Naive thymus-derived CD4-positive, alpha-beta T cell (primary cell): ENCODE results near the gene FCHSD1. TPM values are rescaled to one million over a fixed set of nuclear protein-coding genes. Genes with fewer than 3 reads are reported as not detected.

Experiments used
- ATAC-seq: fragments of 150-1000 bp; cut with Tn5 transposase; 2 replicates; pipeline ENCODE4 v1.10.0; 2021; ENCODE audit warnings: mild to moderate bottlenecking, moderate library complexity
- CTCF ChIA-PET: fragments of 350-600 bp; sonication (Branson Sonifier 250); formaldehyde crosslinking; loops from one replicate; lab custom pipeline; 2021; ENCODE audit warnings: antibody characterized with exemption; lab: Charles Lee
- POLR2A ChIA-PET: fragments of 350-600 bp; sonication (Branson Sonifier 250); formaldehyde crosslinking; loops from one replicate; lab custom pipeline; 2021; ENCODE audit warnings: antibody characterized with exemption, inconsistent platforms; lab: Charles Lee
- DNase-seq, 9 donors: peaks; one replicate each; pipeline versions ENCODE4 v3.0.0 to v3.0.0-alpha.2; 2020 to 2022; ENCODE audit warnings: mixed read lengths in 1 of 9
- H3K27ac ChIP-seq: one replicate; pipeline ENCODE4 v1.7.0; 2013; ENCODE audit warnings: mild to moderate bottlenecking, low read depth, low read length, moderate library complexity
- H3K27me3 ChIP-seq, 2 donors: one replicate each; pipeline ENCODE4 v1.7.0; 2013; ENCODE audit warnings: low read length in 2 of 2, mild to moderate bottlenecking in 2 of 2, moderate library complexity in 2 of 2; ENCODE audit not compliant: control insufficient read depth in 2 of 2, insufficient read depth in 2 of 2
- H3K36me3 ChIP-seq, 3 experiments: 1 replicate in 2 of 3; 2 replicates in 1 of 3; pipeline ENCODE4 v1.7.0; 2013; ENCODE audit warnings: low read length in 3 of 3, mild to moderate bottlenecking in 3 of 3, moderate library complexity in 1 of 3; ENCODE audit not compliant: insufficient read depth in 3 of 3, control insufficient read depth in 2 of 3
- H3K4me1 ChIP-seq, 2 donors: one replicate each; pipeline ENCODE4 v1.7.0; 2013; ENCODE audit warnings: low read length in 2 of 2, mild to moderate bottlenecking in 2 of 2, moderate library complexity in 1 of 2; ENCODE audit not compliant: control insufficient read depth in 2 of 2, insufficient read depth in 2 of 2
- H3K4me3 ChIP-seq: 2 replicates; pipeline ENCODE4 v1.7.0; 2013; ENCODE audit warnings: mild to moderate bottlenecking, low read length
- H3K9me3 ChIP-seq, 3 experiments: 1 replicate in 2 of 3; 2 replicates in 1 of 3; pipeline ENCODE4 v1.7.0; 2013; ENCODE audit warnings: low read length in 3 of 3; ENCODE audit not compliant: control insufficient read depth in 2 of 3
- H3K27ac Mint-ChIP-seq, 9 donors: one replicate each; pipeline ENCODE4 v1.8.0; 2020 to 2022; ENCODE audit warnings: mixed read lengths in 9 of 9, mild to moderate bottlenecking in 8 of 9, moderate library complexity in 5 of 9, inconsistent platforms in 2 of 9
- H3K27me3 Mint-ChIP-seq, 5 donors: one replicate each; pipeline ENCODE4 v1.8.0; 2021 to 2022; ENCODE audit warnings: mixed read lengths in 5 of 5, mild to moderate bottlenecking in 1 of 5
- H3K36me3 Mint-ChIP-seq, 5 donors: one replicate each; pipeline ENCODE4 v1.8.0; 2020 to 2022; ENCODE audit warnings: mixed read lengths in 5 of 5, mild to moderate bottlenecking in 3 of 5, inconsistent platforms in 1 of 5
- H3K4me1 Mint-ChIP-seq, 7 donors: one replicate each; pipeline ENCODE4 v1.8.0; 2020 to 2022; ENCODE audit warnings: mixed read lengths in 7 of 7, mild to moderate bottlenecking in 3 of 7, inconsistent platforms in 1 of 7
- H3K4me3 Mint-ChIP-seq, 10 donors: one replicate each; pipeline ENCODE4 v1.8.0; 2020 to 2022; ENCODE audit warnings: mild to moderate bottlenecking in 10 of 10, mixed read lengths in 10 of 10, moderate library complexity in 6 of 10, inconsistent platforms in 2 of 10
- H3K9me3 Mint-ChIP-seq, 11 donors: one replicate each; pipeline ENCODE4 v1.8.0; 2020 to 2022; ENCODE audit warnings: mixed read lengths in 11 of 11, mild to moderate bottlenecking in 4 of 11, inconsistent platforms in 1 of 11, moderate library complexity in 1 of 11
- intact Hi-C, 2 donors: fragments of 100-400 bp; cut with micrococcal nuclease; formaldehyde crosslinking; loops; one replicate each; pipeline ENCODE4 v1.15.1; 2023
- polyA plus RNA-seq, 2 donors: library from polyadenylated mRNA; unstranded; fragments of 300-500 nt; fragmentation: Illumina TruSeq; gene quantifications; one replicate each; pipeline ENCODE4 v1.2.3, GENCODE V29; 2021
- total RNA-seq, 6 experiments: library from RNA in 5 of 6; stranded (reverse) in 5 of 6; gene quantifications; 1 replicate in 5 of 6; 2 replicates in 1 of 6; pipeline ENCODE4 v1.2.3 and lab custom pipeline; 2021 to 2026

Gene FCHSD1
- total and polyA plus RNA-seq, 7 experiments from 2014 or later: 4.9 to 96.1 (median 73.0) TPM

DNA sequence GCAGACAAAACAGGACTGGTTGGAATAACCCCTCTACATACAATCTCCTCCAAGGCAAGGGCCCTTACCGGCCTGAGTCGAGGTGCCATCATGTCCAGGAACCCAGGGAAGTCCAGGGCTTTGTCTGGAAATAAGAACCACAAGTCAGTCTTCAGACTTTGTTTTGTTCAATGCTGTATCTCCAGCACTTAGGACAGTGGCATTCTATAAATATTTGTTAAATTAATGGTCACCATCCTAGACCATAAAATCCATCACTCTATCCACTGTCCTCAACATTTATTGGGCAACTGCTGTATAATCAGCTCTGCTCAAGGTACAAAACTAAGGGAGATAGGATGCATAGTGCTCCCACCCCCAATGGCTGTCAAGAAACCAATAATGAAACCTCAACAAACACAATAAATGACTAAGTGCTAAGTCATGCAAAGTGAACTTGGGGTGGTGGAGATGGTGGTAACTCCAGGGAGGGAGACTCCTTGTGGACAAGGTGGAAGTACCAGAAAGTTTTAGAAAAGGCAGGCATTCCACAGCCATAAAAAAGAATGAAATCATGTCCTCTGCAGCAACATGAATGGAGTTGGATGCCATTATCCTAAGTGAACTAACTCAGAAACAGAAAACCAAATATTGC lies 9.5 kb downstream of the FCHSD1 start:
- POLR2A ChIA-PET: interaction anchor here (0.9 to 1.3 kb wide), 2 partner anchors 11 kb away, joined by 3 to 4 read pairs; no protein-coding TSS in a partner anchor
- H3K36me3 ChIP-seq: peaks cover 0 to 67% (median 9%) of the 10 kb centered on the region in 3 experiments
- no peak overlapping the region for H3K4me3 ChIP-seq
- H3K27me3 ChIP-seq: no peaks in the 10 kb centered on the region
- Mint-ChIP-seq H3K27ac (peak overlapping the region in 7 of 9 donors; percentile 2 to 79 (median 39)), H3K36me3 (peaks cover 0 to 12% (median 8%) of the 10 kb centered on the region in 5 donors), H3K27me3 (no peaks in the 10 kb centered on the region), H3K9me3 (no peaks in the 10 kb centered on the region), H3K4me3 (no peak overlapping the region), H3K4me1 (peaks cover 8 to 36% (median 11%) of the 10 kb centered on the region in 7 donors)
- H3K27ac ChIP-seq: no peak overlapping the region
- peaks cover 5 to 8% of the 10 kb centered on the region in 2 donors for H3K4me1 ChIP-seq
- ATAC-seq (no peak), DNase-seq (no peak)
- H3K9me3 ChIP-seq: no peaks in the 10 kb centered on the region
- intact Hi-C loops: no loop called here
- CTCF ChIA-PET: interaction anchor here (0.9 kb wide), 1 partner anchor 42 kb away, joined by 4 read pairs; no protein-coding TSS in a partner anchor

DNA sequence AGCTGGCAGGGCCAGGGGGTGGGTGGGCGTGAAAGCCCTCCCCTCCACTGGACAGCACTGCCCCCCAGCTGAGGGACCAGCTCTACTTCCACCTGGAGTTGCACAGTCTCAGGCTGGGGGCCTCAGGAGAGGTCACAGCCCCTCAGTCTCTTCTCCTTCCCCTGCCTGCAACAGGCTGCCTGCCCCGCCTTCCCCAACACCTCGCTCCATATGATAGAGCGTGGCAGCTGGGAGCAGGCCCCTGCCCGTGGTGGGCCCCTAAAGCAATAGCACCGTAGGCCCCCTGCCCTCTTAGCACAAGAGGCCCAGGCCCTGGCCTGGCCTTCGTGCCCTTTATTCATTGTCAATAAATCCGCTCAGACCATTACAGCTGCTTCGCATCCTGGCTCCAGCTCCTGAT lies 10.5 kb downstream of the FCHSD1 start:
- POLR2A ChIA-PET: interaction anchor here (0.9 kb wide), 1 partner anchor 10 kb away, joined by 4 read pairs; the partner anchor contains the start of gene FCHSD1
- peak overlapping the region in 1 of 10 donors; percentile 26 for H3K4me3 Mint-ChIP-seq

DNA sequence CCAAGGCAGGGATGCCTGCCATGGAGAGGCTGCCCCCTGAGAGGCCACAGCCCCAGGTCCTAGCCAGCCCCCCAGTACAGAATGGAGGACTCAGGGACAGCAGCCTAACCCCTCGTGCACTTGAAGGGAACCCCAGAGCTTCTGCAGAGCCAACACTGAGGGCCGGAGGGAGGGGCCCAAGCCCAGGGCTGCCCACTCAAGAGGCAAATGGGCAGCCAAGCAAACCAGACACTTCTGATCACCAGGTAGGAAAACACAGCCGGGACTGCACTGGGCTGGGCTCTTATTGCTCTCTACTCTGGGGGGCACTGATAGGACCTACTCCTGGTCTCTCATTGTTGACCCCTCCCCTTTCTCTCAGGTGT lies 11.2 kb downstream of the FCHSD1 start:
- peaks cover 18 to 43% (median 23%) of the 10 kb centered on the region in 7 donors for H3K4me1 Mint-ChIP-seq
- H3K27ac Mint-ChIP-seq: peak overlapping the region in 1 of 9 donors; percentile 28
- ChIA-PET POLR2A (interaction anchor here (1.4 to 4.1 kb wide), 2 partner anchors 11 to 33 kb away, joined by 3 to 36 read pairs; partner anchors contain the start of gene FCHSD1), CTCF (no interaction called here)
- Histone ChIP-seq H3K27me3 (no peaks in the 10 kb centered on the region), H3K36me3 (peaks cover 0 to 54% (median under 1%) of the 10 kb centered on the region in 3 experiments), H3K27ac (no peak overlapping the region), H3K4me1 (peaks cover 14 to 21% of the 10 kb centered on the region in 2 donors), H3K4me3 (no peak overlapping the region), H3K9me3 (no peaks in the 10 kb centered on the region)
- H3K36me3 Mint-ChIP-seq: peaks cover 0 to 12% (median 5%) of the 10 kb centered on the region in 5 donors
- H3K27me3 Mint-ChIP-seq: no peaks in the 10 kb centered on the region
- intact Hi-C loops: no loop called here
- no peak overlapping the region for H3K4me3 Mint-ChIP-seq
- ATAC-seq (no peak), DNase-seq (no peak)
- no peaks in the 10 kb centered on the region for H3K9me3 Mint-ChIP-seq

More for the DNA sequence above, 10.5 kb downstream of the FCHSD1 start:
- H3K4me1 ChIP-seq: peaks cover 9 to 14% of the 10 kb centered on the region in 2 donors
- Mint-ChIP-seq H3K36me3 (peaks cover 0 to 12% (median 5%) of the 10 kb centered on the region in 5 donors), H3K9me3 (no peaks in the 10 kb centered on the region), H3K27me3 (no peaks in the 10 kb centered on the region), H3K27ac (peak overlapping the region in 3 of 9 donors; percentile 10 to 68 (median 28)), H3K4me1 (peaks cover 12 to 38% (median 17%) of the 10 kb centered on the region in 7 donors)
- DNase-seq (no peak), ATAC-seq (no peak)
- H3K27ac ChIP-seq: no peak overlapping the region
- no peaks in the 10 kb centered on the region for H3K9me3 ChIP-seq
- H3K36me3 ChIP-seq: peaks cover 0 to 61% (median 5%) of the 10 kb centered on the region in 3 experiments
- CTCF ChIA-PET: no interaction called here
- intact Hi-C loops: no loop called here
- H3K27me3 ChIP-seq: no peaks in the 10 kb centered on the region
- H3K4me3 ChIP-seq: no peak overlapping the region

DNA sequence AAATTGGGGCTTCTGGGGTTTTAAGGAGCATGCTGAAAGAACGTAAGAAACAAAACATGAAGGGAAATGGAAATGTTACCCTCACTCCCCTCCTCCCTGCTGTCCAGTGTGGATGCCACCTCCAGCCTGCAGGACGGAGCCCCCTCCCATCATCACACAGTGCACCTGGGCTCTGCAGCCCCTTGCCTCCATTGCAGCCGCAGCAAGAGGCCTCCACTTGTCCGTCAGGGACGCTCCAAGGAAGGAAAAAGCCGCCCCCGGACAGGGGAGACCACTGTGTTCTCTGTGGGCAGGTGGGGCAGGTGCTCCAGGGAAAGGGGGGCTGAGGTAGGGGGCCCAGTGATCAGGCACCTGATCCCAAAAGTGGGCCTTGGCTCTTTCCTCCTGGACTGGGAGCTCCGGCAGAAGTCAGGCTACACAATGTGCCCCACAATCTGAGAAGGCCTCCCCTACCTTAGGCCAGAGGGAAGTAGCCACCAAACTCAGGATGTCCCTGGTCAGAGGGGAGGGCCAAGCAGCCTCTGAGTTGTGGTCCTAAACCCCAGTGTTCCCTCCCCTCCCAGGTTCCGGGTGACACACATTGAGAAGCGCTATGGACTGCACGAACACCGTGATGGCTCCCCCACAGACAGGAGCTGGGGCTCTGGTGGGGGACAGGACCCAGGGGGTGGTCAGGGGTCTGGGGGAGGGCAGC lies 11.7 kb downstream of the FCHSD1 start:
- H3K36me3 Mint-ChIP-seq: peaks cover 0 to 12% (median 4%) of the 10 kb centered on the region in 5 donors

DNA sequence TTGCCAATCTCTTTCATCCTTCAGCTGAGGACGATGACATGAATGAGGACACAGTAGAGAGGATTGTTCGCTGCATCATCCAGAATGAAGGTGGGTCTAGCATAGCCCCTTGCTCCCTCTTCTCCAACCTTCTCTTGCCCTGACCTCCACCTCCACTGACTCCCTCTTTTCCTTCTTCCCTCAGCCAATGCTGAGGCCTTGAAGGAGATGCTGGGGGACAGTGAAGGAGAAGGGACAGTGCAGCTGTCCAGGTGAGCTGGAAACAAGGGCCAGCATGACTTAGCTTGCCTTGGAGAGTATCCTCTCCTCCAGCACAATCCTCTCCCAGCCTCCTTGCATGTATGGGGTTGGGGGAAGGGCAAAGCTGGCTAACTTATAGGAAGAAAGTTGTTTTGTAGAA lies 12.4 kb downstream of the FCHSD1 start:
- DNase-seq (no peak), ATAC-seq (no peak)
- intact Hi-C loops: loop anchor here (1.0 to 10.0 kb wide), 6 partner anchors 13 to 1366 kb away; partner anchors contain the start of genes APBB3 (in 1 of the 2), ARHGAP26 (in 1 of the 2), EIF4EBP3 (in 1 of the 2) and FCHSD1 (in 1 of the 2)
- Mint-ChIP-seq H3K9me3 (no peaks in the 10 kb centered on the region), H3K4me3 (peak overlapping the region; percentile 29 to 95 (median 90)), H3K4me1 (peaks cover 30 to 51% (median 34%) of the 10 kb centered on the region in 7 donors), H3K36me3 (peaks cover 0 to 14% (median 10%) of the 10 kb centered on the region in 5 donors), H3K27me3 (no peaks in the 10 kb centered on the region), H3K27ac (peak overlapping the region; percentile 72 to 93 (median 90))
- Histone ChIP-seq H3K36me3 (peaks cover 0 to 41% (median 0%) of the 10 kb centered on the region in 3 experiments), H3K27ac (no peak overlapping the region), H3K27me3 (no peaks in the 10 kb centered on the region), H3K4me1 (peaks cover 23 to 24% of the 10 kb centered on the region in 2 donors), H3K4me3 (no peak overlapping the region), H3K9me3 (no peaks in the 10 kb centered on the region)
- POLR2A ChIA-PET: interaction anchor here (1.3 to 4.1 kb wide), 6 partner anchors 8 to 318 kb away, joined by 3 to 36 read pairs (median 7); partner anchors contain the start of genes DELE1, DIAPH1, FCHSD1 and TAF7
- CTCF ChIA-PET: interaction anchor here (4.3 kb wide), 1 partner anchor 46 kb away, joined by 31 read pairs; no protein-coding TSS in a partner anchor

More for the DNA sequence above, 11.7 kb downstream of the FCHSD1 start:
- Mint-ChIP-seq H3K4me3 (peak overlapping the region in 1 of 10 donors; percentile 90), H3K27me3 (no peaks in the 10 kb centered on the region), H3K27ac (peak overlapping the region in 4 of 9 donors; percentile 20 to 93 (median 88)), H3K9me3 (no peaks in the 10 kb centered on the region), H3K4me1 (peaks cover 24 to 45% (median 28%) of the 10 kb centered on the region in 7 donors)
- Histone ChIP-seq H3K4me3 (no peak overlapping the region), H3K27me3 (no peaks in the 10 kb centered on the region), H3K9me3 (no peaks in the 10 kb centered on the region), H3K4me1 (peaks cover 20 to 24% of the 10 kb centered on the region in 2 donors), H3K27ac (no peak overlapping the region), H3K36me3 (peaks cover 0 to 49% (median 0%) of the 10 kb centered on the region in 3 experiments)
- CTCF ChIA-PET: interaction anchor here (4.3 kb wide), 1 partner anchor 47 kb away, joined by 31 read pairs; no protein-coding TSS in a partner anchor
- no peak for ATAC-seq
- POLR2A ChIA-PET: interaction anchor here (1.4 to 4.1 kb wide), 3 partner anchors 12 to 284 kb away, joined by 3 to 36 read pairs (median 6); partner anchors contain the start of genes DELE1 and FCHSD1
- intact Hi-C loops: loop anchor here (5.0 to 10.0 kb wide), 5 partner anchors 127 to 1365 kb away; partner anchors contain the start of genes APBB3 (in 1 of the 2), ARHGAP26 (in 1 of the 2), EIF4EBP3 (in 1 of the 2) and SLC35A4 (in 1 of the 2)
- no peak for DNase-seq
